8988T (cell line): ENCODE data around the gene DFFA.
"Not testable (repeated sequence)": the region's sequence is repeated elsewhere in the genome, so short reads cannot be mapped to it uniquely, and the experiment has no call there.

Experiments used
- DNase-seq: peaks from one replicate; pipeline ENCODE4 v3.0.0; 2011

DFFA gene

DNA sequence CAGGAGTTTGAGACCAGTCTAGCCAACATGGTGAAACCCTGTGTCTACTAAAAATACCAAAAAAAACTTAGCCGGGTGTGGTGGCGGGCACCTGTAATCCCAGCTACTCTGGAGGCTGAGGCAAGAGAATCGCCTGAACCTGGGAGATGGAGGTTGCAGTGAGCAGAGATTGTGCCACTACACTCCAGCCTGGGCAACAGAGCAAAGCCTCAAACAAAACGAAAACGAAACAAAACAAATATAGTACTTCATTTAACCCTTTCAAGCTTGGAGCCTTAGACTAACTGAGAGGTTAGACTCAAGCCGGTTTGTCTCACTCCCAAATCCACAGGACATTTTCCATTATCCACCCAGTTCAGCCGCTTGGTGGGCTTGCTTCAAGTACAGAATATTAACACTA is 14.9 kb downstream of the DFFA start:
- DNase-seq: not testable (repeated sequence)

DNA sequence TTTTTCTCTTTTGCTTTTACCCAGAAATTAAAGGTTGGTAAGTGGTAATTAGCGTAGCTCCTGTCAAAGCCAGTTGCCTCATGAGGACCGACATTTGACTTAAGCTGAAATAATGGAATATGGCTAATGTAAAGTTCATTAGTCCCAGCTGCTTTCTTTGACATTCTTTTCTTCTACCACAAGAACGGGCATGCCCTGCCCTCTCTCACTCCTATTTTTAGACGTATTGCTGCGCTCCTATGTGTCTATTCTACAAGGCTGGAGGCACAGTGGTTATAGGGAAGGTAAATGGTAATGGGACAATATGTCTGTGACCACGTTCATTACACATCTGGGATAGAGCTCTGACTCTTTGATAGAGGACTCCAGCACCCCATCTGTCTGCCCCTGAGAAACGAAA is 15.7 kb downstream of the DFFA start:
- DNase-seq: no peak

DNA sequence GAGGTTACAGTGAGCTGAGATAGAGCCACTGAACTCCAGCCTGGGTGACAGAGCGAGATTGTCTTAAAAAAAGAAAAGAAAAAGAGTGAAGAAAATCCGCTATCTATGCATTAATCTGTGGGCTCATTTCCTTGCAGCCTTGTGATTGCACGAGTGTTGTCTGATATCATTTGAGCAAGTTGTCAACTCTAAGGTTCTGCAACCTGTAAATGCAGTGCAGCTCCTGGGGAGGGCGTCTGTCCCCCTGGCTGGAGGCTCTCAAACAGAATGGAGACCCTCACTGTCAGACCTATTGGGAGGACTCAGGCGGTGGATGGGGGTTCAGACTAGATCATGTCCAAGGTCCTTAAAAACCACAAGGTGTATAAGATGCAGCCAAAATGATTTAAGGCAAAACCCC is 16.3 kb downstream of the DFFA start:
- no peak for DNase-seq

DNA sequence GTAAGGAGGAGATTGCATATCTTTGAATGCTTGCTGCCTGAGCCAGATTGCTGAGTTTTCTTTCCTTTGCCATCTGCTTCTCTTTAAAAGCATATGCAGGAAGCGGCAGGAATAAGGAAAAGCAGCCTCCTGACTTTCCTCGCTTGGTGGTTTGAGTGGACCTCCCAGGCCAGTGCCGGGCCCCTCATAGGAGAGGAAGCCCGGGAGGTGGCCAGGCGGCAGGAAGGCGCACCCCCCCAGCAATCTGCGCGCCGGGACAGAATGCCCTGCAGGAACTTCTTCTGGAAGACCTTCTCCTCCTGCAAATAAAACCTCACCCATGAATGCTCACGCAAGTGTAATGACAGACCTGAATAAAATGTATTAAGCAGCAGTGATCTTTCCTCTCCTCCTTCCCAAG is 21.0 kb downstream of the DFFA start:
- DNase-seq: no peak

DNA sequence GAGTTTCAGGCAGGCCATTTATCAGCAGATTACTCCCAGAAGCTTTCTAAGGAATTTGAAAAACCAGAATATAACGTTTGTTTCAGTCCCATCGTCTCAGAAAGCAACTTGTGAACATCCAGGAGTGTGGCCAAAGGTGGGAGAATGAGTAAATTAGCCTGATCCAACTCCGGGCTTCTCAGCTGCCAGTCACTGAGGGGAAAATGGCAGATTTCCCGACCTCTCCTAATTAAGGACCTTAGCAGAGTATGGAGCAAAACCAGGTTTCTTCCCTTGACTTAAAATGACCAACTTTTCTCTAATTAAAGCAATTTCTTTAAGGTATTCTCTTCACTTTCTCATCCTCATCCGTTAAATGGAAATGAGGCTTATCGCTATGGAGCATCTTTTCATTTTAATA is 21.5 kb downstream of the DFFA start:
- no peak for DNase-seq

DNA sequence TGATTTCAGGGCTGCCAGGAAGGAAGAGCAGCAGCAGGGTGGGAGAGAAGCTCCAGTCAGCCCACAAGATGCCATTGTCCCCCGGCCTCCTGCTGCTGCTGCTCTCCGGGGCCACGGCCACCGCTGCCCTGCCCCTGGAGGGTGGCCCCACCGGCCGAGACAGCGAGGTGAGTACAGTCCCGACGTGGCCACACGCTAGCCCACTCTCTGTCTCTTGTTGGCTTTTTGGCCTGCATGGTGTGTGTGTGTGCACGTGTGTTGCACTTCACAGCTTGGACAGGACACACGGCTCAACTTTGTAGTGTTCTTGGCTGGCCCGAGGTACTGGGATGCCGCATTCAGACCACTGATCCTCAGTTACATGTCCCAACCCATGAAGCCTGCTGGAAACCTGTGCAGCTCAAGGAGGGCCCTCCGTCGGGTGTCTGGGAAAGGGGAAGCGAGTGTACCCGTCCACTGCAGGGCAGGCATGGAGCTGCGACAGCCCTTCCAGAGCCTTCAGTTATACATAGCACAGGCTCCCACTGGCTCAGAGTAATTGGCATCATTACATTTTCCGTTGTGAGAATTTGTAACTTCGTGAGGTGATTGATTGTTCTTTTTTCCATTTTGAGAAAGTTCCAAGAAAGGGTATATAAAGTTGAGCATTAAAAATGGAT is 22.0 kb downstream of the DFFA start:
- no peak for DNase-seq

DNA sequence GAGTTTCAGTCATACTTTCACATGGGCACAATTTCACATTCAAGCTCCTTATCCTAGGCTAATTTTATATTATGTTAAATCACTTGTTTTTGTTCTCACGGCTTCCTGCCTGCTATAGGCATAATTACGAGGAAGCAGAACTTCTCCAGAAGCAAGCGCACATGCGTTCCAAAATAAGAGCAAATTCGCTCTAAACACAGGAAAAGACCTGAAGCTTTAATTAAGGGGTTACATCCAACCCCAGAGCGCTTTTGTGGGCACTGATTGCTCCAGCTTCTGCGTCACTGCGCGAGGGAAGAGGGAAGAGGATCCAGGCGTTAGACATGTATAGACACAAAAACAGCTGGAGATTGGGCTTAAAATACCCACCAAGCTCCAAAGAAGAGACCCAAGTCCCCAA is 22.6 kb downstream of the DFFA start, which contains the start of gene CORT:
Gene CORT, plus strand, starts transcription at position 281 of the 400 bp plus-strand sequence. CDS start 193 bp downstream, outside the sequence.
- DNase-seq: no peak

DNA sequence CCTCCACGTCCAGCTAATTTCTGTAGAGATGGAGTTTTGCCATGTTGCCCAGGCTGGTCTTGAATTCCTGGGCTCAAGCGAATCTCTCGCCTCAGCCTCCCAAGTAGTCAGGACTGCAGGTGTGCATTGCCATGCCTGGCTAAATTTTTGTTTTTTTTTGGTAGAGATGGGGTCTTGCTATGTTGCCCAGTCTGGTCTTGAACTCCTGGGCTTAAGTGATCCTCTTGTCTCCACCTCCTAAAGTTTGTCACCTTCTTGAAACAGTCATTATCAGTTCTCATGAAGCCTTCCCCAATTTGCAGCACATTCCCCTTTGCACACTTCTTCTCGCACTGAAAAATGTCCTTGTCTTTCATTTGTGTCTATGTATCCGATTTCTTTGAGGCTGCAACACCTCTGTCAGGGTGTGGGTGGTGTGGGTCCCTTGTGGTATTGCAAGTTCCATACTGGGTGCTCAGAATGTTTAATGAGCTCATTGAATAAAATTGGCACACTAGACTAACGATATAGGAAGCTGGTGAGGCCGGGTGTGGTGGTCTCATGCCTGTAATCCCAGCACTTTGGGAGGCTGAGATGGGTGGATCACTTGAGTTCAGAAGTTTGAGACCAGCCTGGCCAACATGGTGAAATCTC is 25.4 kb downstream of the DFFA start:
- no peak for DNase-seq

DNA sequence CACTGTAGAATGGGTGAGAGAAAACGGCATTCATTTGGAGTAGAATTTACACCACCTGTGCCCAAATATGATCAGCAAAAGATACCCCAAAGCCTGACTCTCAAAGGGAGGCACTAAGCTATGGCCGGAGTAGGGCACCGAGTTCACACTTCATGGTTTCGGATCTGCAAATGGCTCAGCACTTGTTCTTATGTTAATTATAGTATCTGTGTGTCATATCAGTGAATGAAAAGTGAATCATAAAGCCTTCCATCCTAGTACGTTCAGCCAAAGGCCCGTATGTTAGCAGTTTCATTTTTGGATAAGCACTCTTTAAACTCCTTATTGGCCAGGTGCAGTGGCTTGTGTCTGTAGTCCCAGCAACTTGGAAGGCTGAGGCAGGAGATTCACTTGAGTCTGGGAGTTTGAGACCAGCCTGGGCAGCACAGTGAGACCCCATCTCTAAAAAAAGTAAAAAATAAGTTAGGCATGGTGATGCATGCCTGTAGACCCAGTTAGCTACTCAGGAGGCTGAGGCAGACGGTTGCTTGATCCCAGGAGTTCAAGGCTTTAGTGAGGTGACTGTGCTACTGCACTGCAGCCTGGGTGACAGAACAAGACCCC is 27.4 kb downstream of the DFFA start:
- no peak for DNase-seq

DNA sequence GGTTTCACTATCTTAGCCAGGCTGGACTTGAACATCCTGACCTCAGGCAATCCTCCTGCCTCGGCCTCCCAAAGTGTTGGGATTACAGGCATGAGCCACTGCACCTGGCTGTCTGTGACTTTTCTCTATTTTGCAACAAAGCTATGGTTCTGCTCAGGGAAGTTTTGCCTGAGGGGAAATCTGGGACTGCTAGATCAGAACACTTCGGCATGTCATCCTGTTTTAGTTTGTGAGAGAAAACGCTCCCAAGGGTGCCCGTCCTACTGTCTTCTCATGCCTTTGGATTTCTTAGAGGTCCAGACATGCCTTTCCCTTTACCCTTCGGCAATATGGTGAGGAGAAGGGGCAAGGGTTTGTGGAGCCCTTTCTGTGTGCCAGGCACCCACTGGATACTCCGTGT is 28.1 kb downstream of the DFFA start:
- DNase-seq: no peak

DNA sequence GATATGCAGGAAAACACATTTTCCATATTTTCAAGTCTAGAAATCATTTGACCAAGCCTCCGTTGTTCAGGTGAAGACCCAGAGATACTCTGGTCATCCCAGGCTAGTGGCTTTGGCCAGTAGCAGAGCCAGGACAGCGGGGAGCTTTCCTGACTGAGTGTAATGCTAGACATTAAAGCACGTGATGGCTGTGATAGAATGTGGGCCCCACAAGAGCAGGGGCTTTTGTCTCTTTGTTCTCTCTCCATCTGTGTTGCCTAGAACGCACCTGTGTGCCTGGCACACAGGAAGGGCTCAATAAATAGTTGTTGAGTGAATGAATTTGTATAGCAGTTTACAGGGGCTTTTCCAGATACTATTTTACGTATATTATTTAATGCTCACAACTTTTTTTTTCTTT is 31.5 kb downstream of the DFFA start:
- no peak for DNase-seq

DNA sequence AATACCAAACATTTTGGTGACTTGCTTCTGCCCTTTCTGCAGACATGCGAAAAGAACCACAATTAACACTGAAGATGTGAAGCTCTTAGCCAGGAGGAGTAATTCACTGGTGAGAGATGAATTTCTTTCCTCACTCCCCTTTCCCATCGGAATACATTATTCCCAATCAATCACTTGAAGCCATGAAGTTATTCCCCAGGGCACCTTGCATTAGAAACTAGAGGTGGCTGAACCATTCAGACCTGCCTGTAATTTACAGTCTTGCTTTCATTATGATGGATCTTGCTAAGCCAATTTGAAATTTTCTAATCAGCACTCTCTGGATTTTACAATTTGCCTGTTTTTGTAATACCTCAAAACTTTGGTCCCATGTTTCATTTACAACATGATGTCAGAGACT is 32.0 kb downstream of the DFFA start:
- no peak for DNase-seq

DNA sequence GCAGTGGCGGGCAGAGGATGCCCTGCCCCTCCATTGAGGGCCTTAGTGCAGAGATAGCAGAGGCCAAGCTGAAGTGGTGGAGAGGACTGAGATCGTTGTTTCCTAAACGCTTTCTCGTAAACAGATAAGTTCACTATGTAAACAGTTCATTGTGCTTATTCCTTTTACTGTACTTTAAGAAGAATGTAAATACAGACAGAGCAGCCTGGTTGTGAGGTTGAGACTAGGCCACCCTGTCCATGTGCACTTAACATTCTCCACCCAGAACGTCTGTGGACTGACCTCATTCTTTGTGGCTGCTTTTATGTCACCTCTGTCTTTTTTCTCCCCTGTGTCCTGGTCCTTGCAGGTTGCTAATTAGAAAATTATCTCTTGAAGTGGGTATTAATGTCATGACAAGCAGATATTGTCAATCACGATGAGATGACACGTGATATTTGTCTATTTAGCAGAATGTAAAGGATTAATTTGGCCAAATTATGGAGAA is 33.6 kb downstream of the DFFA start:
- DNase-seq: no peak

DNA sequence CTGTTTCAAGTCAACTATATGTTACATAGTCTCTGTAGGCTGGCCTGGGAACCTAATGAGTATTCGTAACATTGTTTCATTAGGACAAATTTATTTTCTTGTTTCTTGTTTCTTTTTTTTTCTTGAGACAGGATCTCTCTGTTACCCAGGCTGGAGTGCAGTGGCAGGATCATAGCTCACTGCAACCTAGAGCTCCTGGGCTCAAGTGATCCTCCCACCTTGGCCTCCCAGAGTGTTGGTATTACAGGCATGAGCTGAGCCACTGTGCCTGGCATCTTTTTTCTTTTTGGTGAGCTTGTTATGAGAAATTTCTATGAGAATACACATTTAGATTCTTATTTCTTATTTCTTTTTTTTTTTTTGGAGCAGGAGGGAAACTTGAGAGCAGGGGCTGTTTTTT is 35.3 kb downstream of the DFFA start:
- no peak for DNase-seq

DNA sequence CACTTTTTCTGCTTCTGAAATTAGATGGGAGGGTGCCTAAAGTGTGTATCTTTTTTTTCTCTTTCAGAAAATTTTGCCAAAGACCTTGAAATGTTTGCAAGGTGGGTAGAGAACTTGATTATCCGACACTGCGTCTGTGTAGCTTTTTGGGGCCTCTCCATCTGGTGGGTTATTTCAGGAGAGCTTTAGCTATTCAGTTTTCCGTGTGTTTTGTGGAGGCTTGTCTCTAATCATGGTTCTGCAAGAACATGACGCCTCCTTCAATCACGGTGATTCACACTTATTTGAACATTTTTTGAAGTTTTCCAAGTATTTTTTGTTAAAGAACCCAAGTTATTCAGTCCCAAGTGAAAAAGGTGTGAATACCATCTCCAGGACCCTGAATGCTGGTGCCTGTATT is 37.7 kb downstream of the DFFA start:
- DNase-seq: no peak

DNA sequence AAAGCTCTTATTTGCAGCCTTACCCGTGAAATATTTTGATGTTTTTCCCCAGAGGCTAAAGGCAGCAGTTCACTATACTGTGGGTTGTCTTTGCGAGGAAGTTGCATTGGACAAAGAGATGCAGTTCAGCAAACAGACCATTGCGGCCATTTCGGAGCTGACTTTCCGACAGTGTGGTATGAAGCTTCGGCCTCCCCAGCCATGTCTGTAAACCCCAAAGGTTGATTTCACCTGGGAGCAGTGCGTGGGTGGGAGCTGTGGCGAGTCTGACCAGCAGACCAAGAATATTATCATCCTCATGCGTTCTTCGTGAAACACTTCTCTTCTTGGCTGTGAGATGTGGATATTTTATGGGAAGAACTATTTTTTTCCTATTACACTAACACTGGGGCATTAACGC is 38.5 kb downstream of the DFFA start:
- no peak for DNase-seq

DNA sequence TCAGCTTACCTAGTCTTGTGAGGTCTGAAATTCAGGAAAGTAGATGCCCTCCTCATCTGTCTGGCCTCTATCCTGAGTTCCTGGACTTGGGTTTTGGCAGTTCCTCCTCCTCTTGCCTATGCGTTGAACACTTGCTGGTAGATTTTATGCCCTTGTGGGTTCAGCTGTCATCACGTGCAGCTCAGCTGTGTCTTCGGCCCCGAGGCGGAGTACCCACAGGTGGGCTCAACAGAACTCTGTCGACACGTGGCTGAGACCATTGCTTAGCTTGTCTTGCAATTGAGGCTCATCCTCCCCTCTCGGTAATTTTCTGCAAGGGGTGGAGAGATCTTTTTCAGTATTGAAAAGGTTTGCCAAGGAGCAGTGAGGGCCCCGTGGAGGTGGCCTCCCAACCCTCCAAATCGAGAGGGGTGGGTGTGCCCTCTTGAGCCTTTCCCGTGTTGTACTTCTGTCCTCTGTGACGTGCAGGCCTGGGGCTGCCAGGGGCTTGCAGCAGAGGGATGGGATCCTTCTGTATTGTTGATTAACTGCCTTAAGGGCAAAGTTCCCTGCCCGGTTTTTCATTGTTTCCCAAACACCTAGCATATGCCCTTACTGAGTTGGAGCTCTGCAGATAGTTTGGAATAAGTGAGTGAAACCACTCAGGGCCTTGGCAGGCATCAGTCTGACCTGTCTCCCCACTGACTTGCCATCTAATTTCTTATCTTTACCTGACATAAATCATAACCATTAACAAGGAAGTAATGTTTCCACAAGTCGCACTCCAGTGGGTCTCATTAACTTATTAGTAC is 39.2 kb downstream of the DFFA start:
- DNase-seq: no peak

DNA sequence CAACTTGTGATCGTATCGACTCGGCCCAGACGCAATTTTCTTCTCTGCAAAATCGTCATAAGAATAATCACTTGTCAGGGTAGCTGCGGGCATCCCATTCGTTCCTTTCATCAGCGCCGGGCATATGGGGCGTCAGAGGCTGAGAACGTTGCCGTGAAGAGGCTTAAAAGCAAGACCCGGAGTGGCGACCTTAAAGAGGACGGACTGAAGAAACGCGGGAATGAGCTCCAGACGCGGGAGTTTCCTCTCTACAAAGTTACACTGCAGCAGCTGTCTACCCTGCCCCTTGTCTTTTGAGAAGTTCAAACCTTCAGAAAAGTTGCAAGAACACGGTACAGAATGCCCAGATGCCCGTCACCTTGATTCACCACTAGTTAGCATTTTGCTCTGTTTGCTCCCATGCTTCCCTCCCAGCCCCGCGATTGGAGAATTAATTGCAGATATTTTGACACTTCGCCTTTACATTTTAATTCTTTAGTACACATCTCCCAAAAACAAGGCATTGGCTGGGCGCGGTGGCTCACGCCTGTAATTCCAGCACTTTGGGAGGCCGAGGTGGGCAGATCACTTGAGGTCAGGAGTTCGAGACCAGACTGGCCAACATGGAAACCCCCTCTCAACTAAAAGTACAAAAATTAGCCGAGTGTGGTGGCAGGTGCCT is 41.1 kb downstream of the DFFA start:
- DNase-seq: no peak

DNA sequence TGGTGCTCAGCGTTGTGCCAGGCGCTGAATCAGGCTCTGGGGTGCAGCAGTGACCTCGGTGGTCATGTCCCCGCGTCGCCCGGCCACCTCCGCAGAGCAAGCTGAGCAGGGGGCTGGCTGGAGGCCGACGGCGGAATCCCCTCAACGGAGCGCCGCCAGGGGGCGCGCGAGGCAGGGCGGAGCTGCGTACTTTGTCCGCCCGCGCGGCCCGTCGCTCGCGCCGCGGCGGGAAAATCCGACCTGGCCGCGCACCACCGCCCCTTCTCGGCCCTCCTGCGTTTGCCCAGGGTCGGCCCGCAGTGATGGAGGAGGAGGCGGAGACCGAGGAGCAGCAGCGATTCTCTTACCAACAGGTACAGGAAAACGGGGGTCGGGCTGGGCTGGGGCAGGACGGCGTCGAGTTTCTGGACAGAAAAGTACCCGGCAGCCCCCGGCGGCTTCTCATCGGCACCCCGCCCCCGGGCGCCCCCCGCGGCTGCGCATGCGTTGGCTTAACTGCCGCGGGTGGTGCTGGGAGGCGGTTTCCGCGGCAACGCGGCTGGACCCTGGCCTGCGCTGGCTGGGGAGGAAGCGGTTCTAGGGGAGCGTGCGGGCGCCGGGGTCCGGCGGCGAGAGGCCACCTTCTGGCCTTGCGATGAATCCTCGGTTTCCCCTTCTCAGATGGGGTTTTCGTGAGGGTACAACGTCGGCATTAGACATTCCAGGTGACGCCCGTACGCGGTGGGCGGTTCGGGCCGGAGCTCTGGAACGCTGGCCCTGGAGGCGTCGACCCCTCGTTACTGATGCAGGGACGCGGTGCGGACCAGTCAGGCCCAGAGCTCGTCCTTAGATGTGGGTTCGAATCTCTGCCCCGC is 41.9 kb downstream of the DFFA start, which contains the start of gene CENPS:
Gene CENPS, plus strand, starts transcription at position 218 of the 854 bp plus-strand sequence. Its CDS starts 85 bp downstream, at position 303.
- peak; percentile 98 for DNase-seq

DNA sequence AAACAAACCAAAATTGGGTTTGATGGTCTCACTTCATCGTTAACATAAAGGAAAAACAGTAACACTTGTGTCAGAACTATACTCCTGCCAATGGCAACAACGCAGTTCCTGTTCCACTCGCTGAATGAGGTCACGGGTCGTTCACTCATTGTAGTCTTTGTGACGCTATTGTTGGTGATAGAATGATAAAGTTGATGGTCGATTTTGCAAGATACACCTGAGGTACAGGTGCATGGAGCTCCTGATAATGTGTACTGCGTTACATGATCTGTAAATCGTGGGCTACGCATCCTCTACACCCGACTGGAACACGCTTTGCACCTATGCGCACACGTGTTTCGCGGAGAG is 42.5 kb downstream of the DFFA start:
- DNase-seq: no peak

DNA sequence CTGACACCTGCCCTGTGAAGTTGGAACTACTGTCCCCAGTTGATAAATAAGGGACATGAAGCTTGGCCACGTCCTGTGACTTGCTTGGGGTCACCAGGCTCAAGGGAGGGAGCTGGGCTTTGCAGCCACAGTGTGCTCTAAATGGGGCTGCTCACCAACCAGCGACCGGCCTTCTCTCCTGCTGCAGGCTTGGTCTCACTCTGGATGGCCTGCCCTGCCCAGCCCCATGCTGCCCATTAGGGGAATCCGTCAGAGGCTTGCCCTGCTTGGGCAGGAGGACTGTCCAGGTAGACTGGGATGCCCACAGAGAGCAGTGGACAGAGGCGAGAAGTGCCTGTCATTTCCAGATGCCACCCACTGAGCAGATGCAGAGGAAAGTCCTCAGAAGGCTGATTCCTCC is 43.3 kb downstream of the DFFA start:
- no peak for DNase-seq

DNA sequence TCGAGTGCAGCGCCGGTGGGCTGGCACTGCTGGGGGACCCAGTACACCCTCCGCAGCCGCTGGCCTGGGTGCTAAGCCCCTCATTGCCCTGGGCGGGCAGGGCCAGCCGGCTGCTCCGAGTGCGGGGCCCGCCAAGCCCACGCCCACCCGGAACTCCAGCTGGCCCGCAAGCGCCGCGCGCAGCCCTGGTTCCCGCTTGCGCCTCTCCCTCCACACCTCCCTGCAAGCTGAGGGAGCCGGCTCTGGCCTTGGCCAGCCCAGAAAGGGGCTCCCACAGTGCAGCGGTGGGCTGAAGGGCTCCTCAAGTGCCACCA is 45.8 kb downstream of the DFFA start:
- DNase-seq: not testable (repeated sequence)
